Suprapubic skin (tissue), 4 donors: ENCODE measurements around the gene ZBTB16. TPM values are rescaled to one million over a fixed set of nuclear protein-coding genes. Genes with fewer than 3 reads are reported as not detected.

Experiments used
- DNase-seq, 2 donors: peaks; one replicate each; pipeline ENCODE4 v3.0.0-alpha.2; 2019; ENCODE audit warnings: low spot score in 2 of 2
- H3K27ac ChIP-seq: fragments of 200-600 bp; sonication (generic); one replicate; pipeline ENCODE4 v1.5.1; 2019
- H3K27me3 ChIP-seq: fragments of 200-600 bp; sonication (generic); one replicate; pipeline ENCODE4 v1.5.1; 2019
- H3K36me3 ChIP-seq: fragments of 200-600 bp; sonication (generic); one replicate; pipeline ENCODE4 v1.5.1; 2019
- H3K4me1 ChIP-seq: fragments of 200-600 bp; sonication (generic); one replicate; pipeline ENCODE4 v1.5.1; 2019
- H3K4me3 ChIP-seq: fragments of 200-600 bp; sonication (generic); one replicate; pipeline ENCODE4 v1.5.1; 2019; ENCODE audit warnings: mild to moderate bottlenecking
- H3K9me3 ChIP-seq: fragments of 200-600 bp; sonication (generic); one replicate; pipeline ENCODE4 v1.5.1; 2019
- EP300 ChIP-seq: sonication (generic); formaldehyde crosslinking; IDR thresholded peaks from one replicate; pipeline ENCODE4 v1.6.1; 2017; ENCODE audit warnings: antibody characterized with exemption
- POLR2A ChIP-seq, 2 donors: fragments of 450-650 bp; IDR thresholded peaks; one replicate each; pipeline ENCODE4 v1.6.1; 2017; ENCODE audit warnings: antibody characterized with exemption in 2 of 2, mild to moderate bottlenecking in 2 of 2, moderate library complexity in 2 of 2
- POLR2AphosphoS5 ChIP-seq, 3 donors: sonication (generic); formaldehyde crosslinking; IDR thresholded peaks; one replicate each; pipeline ENCODE4 v1.6.1; 2017; ENCODE audit warnings: antibody characterized with exemption in 3 of 3
- WGBS: methylation state at CpG from one replicate; pipeline ENCODE4 v1.1.5; 2018; 5-methylcytosine and 5-hydroxymethylcytosine counted together
- total RNA-seq, 4 donors: library from RNA; depleted of rRNA; stranded (reverse); fragments of >200 nt; gene quantifications; one replicate each; pipeline ENCODE4 v1.1.0, GENCODE V29; 2016
- TF ChIP-seq, protein P1 (sequence below), 2 donors: fragments of 200-600 bp in 1 of 2; fragments of 450-650 bp in 1 of 2; sonication (generic) in 1 of 2; IDR thresholded peaks; one replicate each; pipeline ENCODE4 v1.5.1; 2016 to 2019; ENCODE audit warnings: antibody characterized with exemption in 2 of 2, mild to moderate bottlenecking in 1 of 2, moderate library complexity in 1 of 2

ZBTB16 gene
- total RNA-seq, 4 donors from 2014 or later = 142 to 474 (median 232) TPM

- H3K27me3 ChIP-seq = no peaks in the 10 kb centered on the region
- H3K4me3 ChIP-seq = no peak overlapping the region
- no peak for DNase-seq
- H3K27ac ChIP-seq = peak overlapping the region; percentile 49
- TF ChIP-seq, protein P1, sequence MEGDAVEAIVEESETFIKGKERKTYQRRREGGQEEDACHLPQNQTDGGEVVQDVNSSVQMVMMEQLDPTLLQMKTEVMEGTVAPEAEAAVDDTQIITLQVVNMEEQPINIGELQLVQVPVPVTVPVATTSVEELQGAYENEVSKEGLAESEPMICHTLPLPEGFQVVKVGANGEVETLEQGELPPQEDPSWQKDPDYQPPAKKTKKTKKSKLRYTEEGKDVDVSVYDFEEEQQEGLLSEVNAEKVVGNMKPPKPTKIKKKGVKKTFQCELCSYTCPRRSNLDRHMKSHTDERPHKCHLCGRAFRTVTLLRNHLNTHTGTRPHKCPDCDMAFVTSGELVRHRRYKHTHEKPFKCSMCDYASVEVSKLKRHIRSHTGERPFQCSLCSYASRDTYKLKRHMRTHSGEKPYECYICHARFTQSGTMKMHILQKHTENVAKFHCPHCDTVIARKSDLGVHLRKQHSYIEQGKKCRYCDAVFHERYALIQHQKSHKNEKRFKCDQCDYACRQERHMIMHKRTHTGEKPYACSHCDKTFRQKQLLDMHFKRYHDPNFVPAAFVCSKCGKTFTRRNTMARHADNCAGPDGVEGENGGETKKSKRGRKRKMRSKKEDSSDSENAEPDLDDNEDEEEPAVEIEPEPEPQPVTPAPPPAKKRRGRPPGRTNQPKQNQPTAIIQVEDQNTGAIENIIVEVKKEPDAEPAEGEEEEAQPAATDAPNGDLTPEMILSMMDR (IDR thresholded peaks at IDR 0.05) = no peak
- H3K9me3 ChIP-seq = no peaks in the 10 kb centered on the region
- 78% methylated on average over 10 of the region's 10 CpGs for WGBS
- H3K36me3 ChIP-seq = peaks cover 52% of the 10 kb centered on the region
- H3K4me1 ChIP-seq = peaks cover 56% of the 10 kb centered on the region
Observed at GRCh38 chr11:114193730-114194679, 134.5 kb downstream of the ZBTB16 start.

- no peaks in the 10 kb centered on the region for H3K9me3 ChIP-seq
- H3K27ac ChIP-seq = peak overlapping the region; percentile 28
- TF ChIP-seq, protein P1 (IDR thresholded peaks at IDR 0.05) = no peak
- TF ChIP-seq POLR2A (IDR thresholded peaks at IDR 0.05) (no peak), EP300 (no peak), POLR2AphosphoS5 (IDR thresholded peaks at IDR 0.05) (no peak)
- H3K36me3 ChIP-seq = peaks cover 47% of the 10 kb centered on the region
- H3K27me3 ChIP-seq = no peaks in the 10 kb centered on the region
- 43% methylated on average over 4 of the region's 4 CpGs for WGBS
- DNase-seq = no peak
- no peak overlapping the region for H3K4me3 ChIP-seq
- peaks cover 62% of the 10 kb centered on the region for H3K4me1 ChIP-seq
Observed at GRCh38 chr11:114194702-114195101, 135.2 kb downstream of the ZBTB16 start.

DNA sequence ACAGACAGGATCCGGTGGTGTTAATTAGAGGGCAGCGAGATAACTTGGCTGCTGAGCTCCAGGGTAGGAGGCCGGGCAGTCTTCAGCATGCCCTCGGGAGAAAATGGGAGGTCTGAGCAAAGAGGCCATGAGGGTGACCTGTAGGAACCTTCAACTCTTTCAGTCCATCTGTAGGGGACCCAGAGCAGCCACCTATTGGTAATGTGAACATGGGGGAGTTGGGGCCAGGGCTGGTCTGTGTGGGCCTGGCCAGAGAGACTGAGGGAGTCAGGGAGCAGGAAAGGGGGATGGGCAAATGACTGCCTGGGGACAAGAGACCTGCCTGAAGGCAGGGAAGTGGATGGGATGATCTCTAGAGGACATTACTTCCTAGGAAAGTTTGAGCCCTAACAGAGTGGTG is 135.6 kb downstream of the ZBTB16 start:
- H3K4me1 ChIP-seq = peaks cover 62% of the 10 kb centered on the region
- H3K27me3 ChIP-seq = no peaks in the 10 kb centered on the region
- H3K4me3 ChIP-seq = no peak overlapping the region
- DNase-seq = no peak
- peaks cover 42% of the 10 kb centered on the region for H3K36me3 ChIP-seq
- no peak for TF ChIP-seq POLR2AphosphoS5 (IDR thresholded peaks at IDR 0.05)
- TF ChIP-seq EP300 = no peak
- TF ChIP-seq POLR2A (IDR thresholded peaks at IDR 0.05) = no peak
- TF ChIP-seq, protein P1 (IDR thresholded peaks at IDR 0.05) = no peak
- 62% methylated on average over 4 of the region's 4 CpGs for WGBS
- no peaks in the 10 kb centered on the region for H3K9me3 ChIP-seq
- peak overlapping the region; percentile 28 for H3K27ac ChIP-seq

DNA sequence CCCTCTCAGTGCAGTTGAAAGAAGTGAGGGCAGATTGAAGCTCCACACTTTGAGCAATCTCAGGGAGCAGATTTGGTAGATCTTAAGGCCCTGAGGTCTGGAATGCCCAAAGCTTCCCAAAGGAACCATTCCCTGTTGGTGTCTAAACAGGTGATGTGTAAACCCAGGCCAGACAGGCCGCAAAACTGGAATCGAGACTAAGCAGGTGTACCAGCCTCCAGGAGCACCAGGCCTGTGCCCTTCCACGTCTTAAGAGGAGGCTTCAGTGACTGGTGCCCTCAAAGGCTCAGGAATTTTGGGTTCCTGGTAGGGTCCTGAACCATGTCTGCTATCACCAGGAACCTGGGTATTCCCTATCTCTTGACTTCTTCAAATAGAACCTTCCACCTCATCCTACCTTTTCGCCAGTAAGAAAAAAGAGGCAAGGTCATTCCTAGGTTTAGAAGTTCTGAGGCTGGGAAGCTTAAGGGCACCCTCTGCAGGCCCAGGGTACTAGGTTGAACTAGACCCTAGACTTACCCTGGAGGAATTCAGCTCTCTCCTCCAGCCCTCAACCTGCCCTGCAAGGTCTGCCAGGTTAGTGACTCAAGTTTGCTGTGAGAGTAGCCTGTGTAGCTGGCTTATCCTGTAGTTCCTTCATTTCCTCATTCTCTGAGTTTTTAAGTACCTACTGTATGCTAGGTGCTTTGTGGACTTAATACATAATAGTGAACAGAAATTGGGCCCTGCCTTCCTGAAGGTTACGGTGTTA is 136.6 kb downstream of the ZBTB16 start:
- DNase-seq = no peak

More for the DNA sequence above, 136.6 kb downstream of the ZBTB16 start:
- Histone ChIP-seq H3K4me3 (no peak overlapping the region), H3K9me3 (no peaks in the 10 kb centered on the region), H3K4me1 (peaks cover 70% of the 10 kb centered on the region), H3K36me3 (peaks cover 32% of the 10 kb centered on the region), H3K27ac (peak overlapping the region; percentile 88), H3K27me3 (no peaks in the 10 kb centered on the region)
- TF ChIP-seq, protein P1 (IDR thresholded peaks at IDR 0.05) = no peak
- WGBS = 88% methylated on average over 5 of the region's 5 CpGs
